Loucy (cell line): ENCODE measurements around the gene PAX6.

ENCODE experiments used
- H2AFZ ChIP-seq: fragments of 200-600 bp; sonication (generic); 2 replicates; pipeline ENCODE4 v1.6.0; 2016; ENCODE audit warnings: antibody characterized with exemption, mild to moderate bottlenecking, low read length, moderate library complexity
- H3F3A ChIP-seq: fragments of 200-600 bp; 2 replicates; pipeline ENCODE4 v1.6.0; 2016; ENCODE audit warnings: antibody characterized with exemption, low read depth, mild to moderate bottlenecking
- H3K27me3 ChIP-seq: fragments of 200-600 bp; sonication (generic); 2 replicates; pipeline ENCODE4 v1.6.1; 2014; ENCODE audit warnings: low read length, mild to moderate bottlenecking; ENCODE audit not compliant: insufficient read depth, poor library complexity, severe bottlenecking
- H3K36me3 ChIP-seq: fragments of 200-600 bp; sonication (generic); 2 replicates; pipeline ENCODE4 v1.6.1; 2016; ENCODE audit warnings: low read length; ENCODE audit not compliant: insufficient read depth
- H3K4me1 ChIP-seq: fragments of 200-600 bp; sonication (generic); 2 replicates; pipeline ENCODE4 v1.5.1; 2014; ENCODE audit warnings: low read length, mild to moderate bottlenecking; ENCODE audit not compliant: insufficient read depth, poor library complexity, severe bottlenecking
- H3K4me2 ChIP-seq: fragments of 200-600 bp; sonication (generic); 2 replicates; pipeline ENCODE4 v1.6.0; 2014; ENCODE audit warnings: antibody characterized with exemption, low read length, low read depth, mild to moderate bottlenecking; ENCODE audit not compliant: poor library complexity, severe bottlenecking
- H3K4me3 ChIP-seq: fragments of 200-600 bp; sonication (generic); 2 replicates; pipeline ENCODE4 v1.5.1; 2014; ENCODE audit warnings: low read length, mild to moderate bottlenecking, mixed read lengths; ENCODE audit not compliant: poor library complexity, severe bottlenecking
- H3K79me2 ChIP-seq: fragments of 200-600 bp; sonication (generic); 2 replicates; pipeline ENCODE4 v1.6.1; 2014; ENCODE audit warnings: low read length; ENCODE audit not compliant: insufficient read depth
- H3K9ac ChIP-seq: fragments of 200-600 bp; sonication (generic); 2 replicates; pipeline ENCODE4 v1.6.0; 2014; ENCODE audit warnings: mild to moderate bottlenecking, low read depth, low read length, moderate library complexity; ENCODE audit not compliant: poor library complexity, severe bottlenecking
- H3K9me2 ChIP-seq: fragments of 200-600 bp; sonication (generic); replicated peaks from 2 replicates; pipeline ENCODE4 v1.6.1; 2016; ENCODE audit warnings: low read depth, low read length, mixed read lengths
- H3K9me3 ChIP-seq: fragments of 200-600 bp; sonication (generic); 2 replicates; pipeline ENCODE4 v1.6.1; 2014; ENCODE audit warnings: mild to moderate bottlenecking, antibody characterized with exemption, low read length, low read depth; ENCODE audit not compliant: insufficient read depth
- H4K20me1 ChIP-seq: fragments of 200-600 bp; sonication (generic); 2 replicates; pipeline ENCODE4 v1.6.0; 2014; ENCODE audit warnings: antibody characterized with exemption, low read length, mild to moderate bottlenecking; ENCODE audit not compliant: insufficient read depth, poor library complexity, severe bottlenecking
- EZH2phosphoT487 ChIP-seq: fragments of 200-600 bp; IDR thresholded peaks from 2 replicates; pipeline ENCODE4 v1.6.1; 2018; ENCODE audit warnings: antibody characterized with exemption, mild to moderate bottlenecking, moderate library complexity, borderline replicate concordance
- TF ChIP-seq, protein P1 (sequence below): fragments of 200-600 bp; sonication (generic); conservative IDR thresholded peaks from 2 replicates; pipeline ENCODE4 v1.5.1; 2014; ENCODE audit warnings: mild to moderate bottlenecking, antibody characterized with exemption, low read length

PAX6 gene

DNA sequence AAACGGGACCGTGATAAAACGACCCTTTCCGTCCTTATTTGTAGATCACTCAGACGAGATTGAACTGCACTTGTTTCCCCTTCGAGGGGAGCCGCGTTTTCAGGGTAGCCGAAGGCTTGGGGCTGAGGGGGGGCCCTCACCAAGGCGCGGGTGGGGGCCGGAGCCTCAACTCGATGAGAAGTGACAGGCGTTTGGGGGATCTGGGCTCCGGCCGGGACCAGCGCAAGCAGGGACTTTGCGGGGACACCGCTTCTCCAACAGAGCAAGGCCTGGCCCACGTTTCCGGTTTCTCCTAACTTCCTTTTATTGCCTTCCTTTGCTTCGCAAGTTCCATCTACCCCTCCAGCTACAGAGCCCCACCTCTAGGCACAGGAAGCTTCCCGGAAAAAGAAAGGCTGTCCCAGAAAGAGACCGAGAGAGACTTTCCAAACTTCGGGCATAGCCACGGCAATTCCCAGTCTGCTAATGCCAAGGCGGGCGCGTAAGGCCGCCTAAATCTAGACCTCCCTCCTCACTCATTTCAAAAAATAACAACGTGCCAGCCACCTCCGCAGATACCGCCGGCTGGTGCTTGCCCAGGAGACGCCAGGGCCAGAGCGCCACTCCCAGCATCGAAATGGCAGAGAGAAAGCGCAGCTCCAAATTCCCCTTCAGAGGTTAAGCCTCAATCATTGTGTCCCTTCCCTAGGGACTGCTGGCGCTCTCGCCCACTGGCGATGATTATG is 6.6 kb downstream of the PAX6 start:
- Histone ChIP-seq H2AFZ (no peak overlapping the region), H3K27me3 (no peaks in the 10 kb centered on the region), H4K20me1 (no peaks in the 10 kb centered on the region), H3K4me1 (no peaks in the 10 kb centered on the region), H3K4me2 (no peak overlapping the region), H3K4me3 (no peak overlapping the region), H3K9me2 (no peaks in the 10 kb centered on the region), H3F3A (no peaks in the 10 kb centered on the region), H3K9ac (no peak overlapping the region), H3K9me3 (no peaks in the 10 kb centered on the region), H3K79me2 (no peaks in the 10 kb centered on the region), H3K36me3 (no peaks in the 10 kb centered on the region)
- TF ChIP-seq, protein P1, sequence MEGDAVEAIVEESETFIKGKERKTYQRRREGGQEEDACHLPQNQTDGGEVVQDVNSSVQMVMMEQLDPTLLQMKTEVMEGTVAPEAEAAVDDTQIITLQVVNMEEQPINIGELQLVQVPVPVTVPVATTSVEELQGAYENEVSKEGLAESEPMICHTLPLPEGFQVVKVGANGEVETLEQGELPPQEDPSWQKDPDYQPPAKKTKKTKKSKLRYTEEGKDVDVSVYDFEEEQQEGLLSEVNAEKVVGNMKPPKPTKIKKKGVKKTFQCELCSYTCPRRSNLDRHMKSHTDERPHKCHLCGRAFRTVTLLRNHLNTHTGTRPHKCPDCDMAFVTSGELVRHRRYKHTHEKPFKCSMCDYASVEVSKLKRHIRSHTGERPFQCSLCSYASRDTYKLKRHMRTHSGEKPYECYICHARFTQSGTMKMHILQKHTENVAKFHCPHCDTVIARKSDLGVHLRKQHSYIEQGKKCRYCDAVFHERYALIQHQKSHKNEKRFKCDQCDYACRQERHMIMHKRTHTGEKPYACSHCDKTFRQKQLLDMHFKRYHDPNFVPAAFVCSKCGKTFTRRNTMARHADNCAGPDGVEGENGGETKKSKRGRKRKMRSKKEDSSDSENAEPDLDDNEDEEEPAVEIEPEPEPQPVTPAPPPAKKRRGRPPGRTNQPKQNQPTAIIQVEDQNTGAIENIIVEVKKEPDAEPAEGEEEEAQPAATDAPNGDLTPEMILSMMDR = no peak
- no peak for TF ChIP-seq EZH2phosphoT487

DNA sequence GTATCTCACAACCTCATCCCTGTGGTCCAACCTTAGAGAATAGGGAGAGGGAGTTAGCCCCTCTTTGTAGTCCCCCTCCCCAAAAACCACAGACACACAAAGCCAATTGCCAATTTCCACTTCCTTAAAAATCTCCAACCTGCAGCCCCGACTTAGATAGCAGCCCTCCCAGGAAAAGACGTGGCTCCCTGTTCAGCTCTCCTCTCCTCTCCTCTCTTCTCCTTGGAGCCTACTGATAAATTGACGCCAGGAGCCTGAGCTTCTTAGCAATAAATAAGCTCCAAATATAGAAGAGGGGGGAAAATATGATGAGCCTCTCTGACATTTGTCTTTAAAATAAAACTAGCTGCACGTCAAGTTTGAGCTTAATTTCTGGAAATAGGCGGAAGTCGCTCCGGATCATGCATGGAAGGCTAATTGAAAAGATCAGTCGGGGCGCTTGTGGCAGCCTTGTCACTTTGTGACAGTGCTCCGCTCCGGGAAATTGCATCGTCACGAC is 7.3 kb downstream of the PAX6 start:
- Histone ChIP-seq H2AFZ (peak overlapping the region; percentile 67), H3K79me2 (no peaks in the 10 kb centered on the region), H3K9ac (no peak overlapping the region), H3K4me2 (peak overlapping the region; percentile 52), H3K9me2 (no peaks in the 10 kb centered on the region), H3F3A (no peaks in the 10 kb centered on the region), H4K20me1 (no peaks in the 10 kb centered on the region), H3K4me3 (peak overlapping the region; percentile 45), H3K4me1 (no peaks in the 10 kb centered on the region), H3K36me3 (no peaks in the 10 kb centered on the region), H3K9me3 (no peaks in the 10 kb centered on the region), H3K27me3 (no peaks in the 10 kb centered on the region)
- TF ChIP-seq, protein P1 = no peak
- no peak for TF ChIP-seq EZH2phosphoT487

DNA sequence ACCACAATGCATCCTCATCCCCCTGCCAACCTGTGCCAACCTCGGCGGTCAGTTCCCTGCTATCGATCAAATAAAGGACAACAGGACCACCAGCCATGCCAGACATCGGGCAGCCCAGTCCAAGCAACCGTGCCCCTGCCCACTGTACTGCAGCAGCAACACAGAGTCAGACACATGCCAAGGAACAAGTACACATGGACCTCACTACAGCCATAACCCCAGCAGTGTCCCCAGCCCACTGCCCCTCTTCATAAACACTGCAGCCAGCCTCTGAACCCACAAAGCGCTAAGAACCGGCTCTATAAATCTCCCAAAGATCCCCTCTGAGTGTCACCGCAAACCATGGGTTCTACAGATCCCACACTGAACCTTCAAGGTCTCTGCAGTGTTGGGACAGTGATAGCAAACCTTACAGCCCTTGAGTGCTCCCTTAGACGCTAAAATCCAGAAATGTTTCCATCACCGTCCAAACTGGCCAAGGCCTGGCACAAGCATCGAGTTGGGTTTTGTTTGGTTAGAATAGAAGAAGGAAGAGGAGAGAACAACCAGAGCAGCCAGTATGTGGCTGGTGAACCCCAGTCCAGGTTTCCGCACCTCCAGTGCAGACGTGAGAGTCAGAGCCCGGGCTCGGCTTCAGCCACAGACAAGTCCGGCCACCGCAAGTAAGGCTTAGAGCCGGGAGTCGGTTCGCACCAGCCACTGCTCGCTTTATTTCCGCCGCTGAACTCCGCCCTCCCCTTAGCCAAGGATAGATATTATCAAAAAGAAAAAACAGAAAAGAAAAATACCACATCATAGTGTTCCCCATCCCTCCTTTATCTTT is 7.9 kb downstream of the PAX6 start:
- H2AFZ ChIP-seq = peak overlapping the region; percentile 67
- no peaks in the 10 kb centered on the region for H3K79me2 ChIP-seq
- no peaks in the 10 kb centered on the region for H3K27me3 ChIP-seq
- H3K4me3 ChIP-seq = peak overlapping the region; percentile 45
- no peaks in the 10 kb centered on the region for H3K4me1 ChIP-seq
- TF ChIP-seq, protein P1 = no peak
- no peak for TF ChIP-seq EZH2phosphoT487
- H3F3A ChIP-seq = no peaks in the 10 kb centered on the region
- H3K9me3 ChIP-seq = no peaks in the 10 kb centered on the region
- no peaks in the 10 kb centered on the region for H4K20me1 ChIP-seq
- no peak overlapping the region for H3K9ac ChIP-seq
- H3K4me2 ChIP-seq = peak overlapping the region; percentile 52
- no peaks in the 10 kb centered on the region for H3K9me2 ChIP-seq
- H3K36me3 ChIP-seq = no peaks in the 10 kb centered on the region
